ENCODE results near the gene PHF20.
"Not testable (repeated sequence)": the region's sequence is repeated elsewhere in the genome, so short reads cannot be mapped to it uniquely, and the experiment has no call there.

GRCh38 chr20:35843894-35844293 is 72.1 kb downstream of the PHF20 start:
- not testable (repeated sequence) for TF ChIP-seq TAF1 (IDR thresholded peaks at IDR 0.05; ENCODE audit: low read depth); CTCF (IDR thresholded peaks at IDR 0.05; ENCODE audit: poor library complexity, severe bottlenecking); MXI1 (conservative IDR thresholded peaks at IDR 0.05; ENCODE audit: poor library complexity, severe bottlenecking); EZH2 (IDR thresholded peaks at IDR 0.05; ENCODE audit: borderline replicate concordance, insufficient read depth, low read length, poor library complexity, severe bottlenecking); EP300 (conservative IDR thresholded peaks at IDR 0.05; ENCODE audit: poor library complexity, severe bottlenecking); RAD21 (conservative IDR thresholded peaks at IDR 0.05); POLR2AphosphoS5 (IDR thresholded peaks at IDR 0.05)
- TF ChIP-seq, protein P1, sequence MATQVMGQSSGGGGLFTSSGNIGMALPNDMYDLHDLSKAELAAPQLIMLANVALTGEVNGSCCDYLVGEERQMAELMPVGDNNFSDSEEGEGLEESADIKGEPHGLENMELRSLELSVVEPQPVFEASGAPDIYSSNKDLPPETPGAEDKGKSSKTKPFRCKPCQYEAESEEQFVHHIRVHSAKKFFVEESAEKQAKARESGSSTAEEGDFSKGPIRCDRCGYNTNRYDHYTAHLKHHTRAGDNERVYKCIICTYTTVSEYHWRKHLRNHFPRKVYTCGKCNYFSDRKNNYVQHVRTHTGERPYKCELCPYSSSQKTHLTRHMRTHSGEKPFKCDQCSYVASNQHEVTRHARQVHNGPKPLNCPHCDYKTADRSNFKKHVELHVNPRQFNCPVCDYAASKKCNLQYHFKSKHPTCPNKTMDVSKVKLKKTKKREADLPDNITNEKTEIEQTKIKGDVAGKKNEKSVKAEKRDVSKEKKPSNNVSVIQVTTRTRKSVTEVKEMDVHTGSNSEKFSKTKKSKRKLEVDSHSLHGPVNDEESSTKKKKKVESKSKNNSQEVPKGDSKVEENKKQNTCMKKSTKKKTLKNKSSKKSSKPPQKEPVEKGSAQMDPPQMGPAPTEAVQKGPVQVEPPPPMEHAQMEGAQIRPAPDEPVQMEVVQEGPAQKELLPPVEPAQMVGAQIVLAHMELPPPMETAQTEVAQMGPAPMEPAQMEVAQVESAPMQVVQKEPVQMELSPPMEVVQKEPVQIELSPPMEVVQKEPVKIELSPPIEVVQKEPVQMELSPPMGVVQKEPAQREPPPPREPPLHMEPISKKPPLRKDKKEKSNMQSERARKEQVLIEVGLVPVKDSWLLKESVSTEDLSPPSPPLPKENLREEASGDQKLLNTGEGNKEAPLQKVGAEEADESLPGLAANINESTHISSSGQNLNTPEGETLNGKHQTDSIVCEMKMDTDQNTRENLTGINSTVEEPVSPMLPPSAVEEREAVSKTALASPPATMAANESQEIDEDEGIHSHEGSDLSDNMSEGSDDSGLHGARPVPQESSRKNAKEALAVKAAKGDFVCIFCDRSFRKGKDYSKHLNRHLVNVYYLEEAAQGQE (IDR thresholded peaks at IDR 0.05; ENCODE audit: borderline replicate concordance), result not testable (repeated sequence)
